GM12801 (cell line): ENCODE results near the gene PLEKHA6.

Experiments used
- TF ChIP-seq, protein P1 (sequence below): IDR thresholded peaks from one replicate; pipeline ENCODE4 v1.5.1; 2011; ENCODE audit warnings: control low read depth; ENCODE audit not compliant: insufficient read length; ENCODE audit errors: extremely low read depth

The PLEKHA6 gene

DNA sequence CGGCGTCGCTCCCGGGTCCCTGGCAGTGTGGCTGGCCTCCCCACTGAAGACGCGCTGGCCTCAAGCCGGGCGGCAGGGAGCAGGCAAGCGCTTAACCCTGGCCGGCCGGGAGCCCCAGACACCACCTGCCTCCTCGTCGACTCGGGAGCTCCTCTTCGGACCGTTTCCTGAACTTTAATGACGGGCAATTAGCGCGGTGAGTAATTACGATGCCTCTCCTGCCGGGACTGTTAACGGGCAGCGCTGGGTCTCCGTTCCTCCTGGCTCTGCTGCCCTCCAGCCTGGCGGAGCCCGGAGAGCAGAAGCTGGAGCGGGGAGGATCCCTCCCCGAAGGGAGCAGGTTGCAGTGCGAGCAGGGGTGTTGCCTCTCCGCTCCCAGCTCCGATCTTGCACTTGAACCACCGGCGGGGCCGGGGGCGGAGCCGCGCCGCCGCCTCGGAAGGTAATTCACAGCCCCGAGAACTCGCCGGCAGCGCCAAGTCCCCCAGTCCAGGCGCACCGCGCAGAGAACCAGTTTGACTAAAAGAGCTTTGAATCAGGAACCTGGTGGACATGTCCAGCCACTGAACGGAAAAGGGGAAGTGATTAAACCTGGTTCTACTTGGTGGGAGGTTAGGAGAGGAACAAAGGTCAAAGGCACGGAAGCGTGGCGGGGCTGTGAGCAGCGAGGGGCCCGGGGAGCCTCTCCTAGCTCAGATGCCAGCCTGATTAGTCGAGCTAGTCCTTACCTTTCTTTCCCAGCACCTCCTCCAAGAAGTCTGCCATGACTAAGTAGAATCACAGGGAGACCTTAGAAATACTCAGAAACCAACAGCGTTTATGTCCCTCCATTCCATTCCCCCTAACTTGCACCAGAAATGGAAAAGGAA lies 18.3 kb upstream of the PLEKHA6 start:
- TF ChIP-seq, protein P1, sequence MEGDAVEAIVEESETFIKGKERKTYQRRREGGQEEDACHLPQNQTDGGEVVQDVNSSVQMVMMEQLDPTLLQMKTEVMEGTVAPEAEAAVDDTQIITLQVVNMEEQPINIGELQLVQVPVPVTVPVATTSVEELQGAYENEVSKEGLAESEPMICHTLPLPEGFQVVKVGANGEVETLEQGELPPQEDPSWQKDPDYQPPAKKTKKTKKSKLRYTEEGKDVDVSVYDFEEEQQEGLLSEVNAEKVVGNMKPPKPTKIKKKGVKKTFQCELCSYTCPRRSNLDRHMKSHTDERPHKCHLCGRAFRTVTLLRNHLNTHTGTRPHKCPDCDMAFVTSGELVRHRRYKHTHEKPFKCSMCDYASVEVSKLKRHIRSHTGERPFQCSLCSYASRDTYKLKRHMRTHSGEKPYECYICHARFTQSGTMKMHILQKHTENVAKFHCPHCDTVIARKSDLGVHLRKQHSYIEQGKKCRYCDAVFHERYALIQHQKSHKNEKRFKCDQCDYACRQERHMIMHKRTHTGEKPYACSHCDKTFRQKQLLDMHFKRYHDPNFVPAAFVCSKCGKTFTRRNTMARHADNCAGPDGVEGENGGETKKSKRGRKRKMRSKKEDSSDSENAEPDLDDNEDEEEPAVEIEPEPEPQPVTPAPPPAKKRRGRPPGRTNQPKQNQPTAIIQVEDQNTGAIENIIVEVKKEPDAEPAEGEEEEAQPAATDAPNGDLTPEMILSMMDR: no peak

DNA sequence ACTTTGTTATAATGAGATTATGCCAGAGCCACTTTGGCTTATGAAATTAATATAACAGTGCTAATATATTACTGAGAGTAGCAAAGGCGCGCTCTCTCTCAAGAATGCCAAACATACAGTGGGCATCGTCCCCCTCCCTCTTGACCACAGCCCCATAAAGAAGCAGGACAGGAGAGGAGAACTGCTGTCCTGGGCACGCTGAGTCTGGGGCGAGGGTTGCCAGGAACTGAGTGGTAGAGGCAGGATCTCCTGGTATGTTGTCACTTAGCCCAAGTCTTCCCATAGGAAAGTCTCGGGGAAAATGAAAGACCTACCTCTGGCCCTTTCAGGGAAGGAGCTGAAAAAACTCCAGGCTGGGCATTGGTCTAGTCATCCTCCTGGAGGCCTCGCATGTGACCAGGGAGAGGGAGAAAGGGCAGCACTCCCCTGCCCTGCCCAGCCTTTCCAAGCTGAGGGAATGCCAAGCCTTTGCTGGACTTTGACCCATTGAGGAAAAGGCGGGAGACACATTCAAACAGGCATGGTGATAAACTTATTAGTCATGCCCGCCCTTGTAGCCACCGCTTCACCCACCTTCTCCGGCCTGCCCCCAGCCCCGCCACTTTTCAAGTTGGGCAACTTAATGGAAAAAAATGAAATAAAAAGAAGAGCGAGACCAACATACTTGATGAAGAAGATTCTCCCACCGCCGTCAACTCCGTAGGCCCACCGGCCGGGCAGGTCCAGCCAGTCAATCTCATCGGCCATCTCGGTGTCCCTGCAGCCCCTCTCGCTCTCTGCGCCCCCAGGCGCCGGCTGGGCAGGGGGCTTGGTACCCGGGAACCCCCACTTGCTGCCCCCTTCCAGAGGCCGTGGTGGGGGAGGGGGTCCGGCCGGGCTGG lies 17.4 kb upstream of the PLEKHA6 start:
- TF ChIP-seq, protein P1: no peak

DNA sequence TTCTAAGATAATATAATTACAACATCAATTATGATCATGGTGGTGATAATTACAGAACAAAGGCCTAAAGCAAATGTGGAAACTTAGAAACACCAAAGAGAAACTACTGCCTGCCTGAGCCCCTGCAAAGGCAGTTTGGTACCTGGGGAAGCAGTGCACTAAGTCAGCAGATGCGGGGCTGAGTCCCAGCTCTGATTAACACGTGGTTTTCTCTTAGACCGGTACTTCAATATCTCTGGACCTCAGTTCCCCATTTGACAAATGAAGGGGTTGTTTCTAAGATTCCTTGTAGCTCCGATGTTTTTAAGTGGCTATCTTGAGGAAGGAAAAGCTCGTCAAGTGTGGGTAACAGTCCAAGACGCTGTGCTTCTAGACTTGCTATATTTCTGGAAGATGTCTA lies 16.7 kb upstream of the PLEKHA6 start:
- TF ChIP-seq, protein P1: no peak

DNA sequence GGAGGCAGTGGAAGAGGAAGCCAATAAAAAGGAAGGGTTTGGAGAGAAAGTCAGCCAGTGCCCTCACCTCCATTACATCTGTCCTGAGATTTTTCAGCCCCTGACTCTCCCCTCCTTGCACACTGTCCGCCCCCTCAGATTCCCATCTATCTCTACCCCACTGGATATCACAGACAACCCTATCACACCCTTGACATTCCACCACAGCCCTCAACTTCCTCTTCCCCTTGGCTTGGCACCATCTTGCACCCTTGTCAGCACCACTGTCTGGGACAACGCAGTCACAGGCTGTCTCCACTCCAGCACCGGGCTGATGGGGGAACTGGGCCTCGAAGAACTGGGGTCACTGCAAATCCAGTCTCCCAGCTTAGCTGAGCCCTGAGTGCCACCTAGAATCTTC lies 14.2 kb upstream of the PLEKHA6 start:
- TF ChIP-seq, protein P1: no peak

DNA sequence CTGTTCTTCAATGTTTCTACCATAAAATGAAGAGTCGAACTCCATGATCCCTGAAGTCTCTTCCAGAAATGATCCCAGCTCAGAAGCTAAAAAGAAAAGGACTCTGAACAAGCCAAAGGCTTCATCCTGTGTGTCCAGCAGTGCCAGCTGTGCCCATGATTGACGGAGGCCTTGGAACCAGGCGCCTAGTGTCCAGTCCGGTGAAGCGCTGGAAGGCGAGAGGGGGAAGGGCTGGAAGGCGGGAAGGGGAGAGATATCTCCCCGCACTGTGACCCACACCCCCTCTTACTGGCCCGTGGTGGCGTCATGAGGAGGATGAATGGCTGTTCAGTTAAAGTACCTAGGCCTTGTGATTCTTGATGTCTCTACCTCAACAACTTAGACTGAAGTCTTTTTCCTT lies 10.4 kb upstream of the PLEKHA6 start:
- TF ChIP-seq, protein P1: no peak

DNA sequence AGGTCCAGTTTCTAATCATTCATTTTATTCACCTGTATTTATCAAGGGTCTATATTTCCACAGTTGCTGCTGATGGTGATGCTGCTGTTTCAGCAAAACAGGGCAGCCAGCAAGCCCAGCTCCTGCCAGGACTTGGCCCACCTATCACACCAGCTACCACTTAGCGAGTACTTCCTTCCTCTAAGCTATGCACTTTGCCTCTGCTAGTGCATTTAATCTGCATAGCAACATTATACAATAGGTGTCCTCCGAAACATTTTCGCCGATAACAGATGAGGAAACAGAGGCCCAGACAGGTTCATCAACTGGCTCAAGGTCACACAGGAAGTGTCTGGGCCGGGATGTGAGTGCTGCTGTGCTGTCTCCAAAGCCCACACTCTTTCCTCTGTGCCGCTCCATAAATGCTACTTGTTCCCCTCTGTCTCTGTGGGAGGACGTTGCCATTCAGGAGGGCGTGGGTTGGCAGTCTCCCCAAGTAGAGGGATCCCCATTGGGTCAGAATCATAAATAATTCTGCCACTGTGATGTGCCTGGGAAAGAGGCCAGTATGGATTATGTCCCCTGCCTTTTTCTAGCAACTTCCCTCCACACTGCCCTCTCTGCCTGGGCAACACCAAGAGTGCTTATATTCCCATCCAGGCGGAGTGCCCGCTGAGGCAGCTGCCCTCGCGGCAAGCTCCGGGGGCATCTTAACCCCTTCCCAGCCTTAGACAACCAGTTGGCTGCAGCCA lies 9.4 kb upstream of the PLEKHA6 start:
- TF ChIP-seq, protein P1: no peak

DNA sequence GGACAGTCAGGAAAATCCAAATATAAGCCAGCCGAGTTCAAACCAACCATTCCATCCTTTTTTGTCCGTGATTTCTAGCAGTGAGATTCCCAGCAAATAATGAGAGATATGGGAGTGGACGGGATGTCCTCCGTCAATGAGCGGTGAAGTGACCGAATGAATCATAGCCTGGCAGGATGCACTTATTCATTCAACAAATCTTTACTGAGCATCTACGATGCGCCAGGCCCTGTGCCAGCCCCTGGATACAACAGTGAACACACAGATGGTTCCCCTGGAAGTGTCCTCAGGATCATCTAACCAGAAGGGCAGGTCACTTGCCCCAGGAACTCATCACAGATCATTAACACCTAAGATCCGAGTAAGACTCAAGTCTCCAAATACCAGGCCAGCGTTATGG lies 8.2 kb upstream of the PLEKHA6 start:
- TF ChIP-seq, protein P1: no peak
